A549 (cell line): Measurements from ENCODE around the gene NXPH1.

Source experiments
- CBX2 ChIP-seq: fragments of 200-600 bp; sonication (generic); IDR thresholded peaks from 2 replicates; pipeline ENCODE4 v1.6.1; 2016; ENCODE audit warnings: low read depth, mild to moderate bottlenecking, borderline replicate concordance
- EHMT2 ChIP-seq: fragments of 200-600 bp; sonication (generic); IDR thresholded peaks from 2 replicates; pipeline ENCODE4 v1.6.1; 2016; ENCODE audit warnings: antibody characterized with exemption, low read depth, mild to moderate bottlenecking, moderate library complexity
- EP300 ChIP-seq, 2 experiments: fragments of >200 bp; sonication (Bioruptor Twin); formaldehyde crosslinking; IDR thresholded peaks; 2 replicates in 1 of 2; 3 replicates in 1 of 2; pipeline ENCODE4 v1.6.1; 2016 to 2017
- KDM1A ChIP-seq: fragments of 200-600 bp; sonication (generic); IDR thresholded peaks from 2 replicates; pipeline ENCODE4 v1.6.1; 2016; ENCODE audit warnings: low read depth, mild to moderate bottlenecking
- POLR2A ChIP-seq: IDR thresholded peaks from 2 replicates; pipeline ENCODE4 v1.6.1; 2012; ENCODE audit warnings: mild to moderate bottlenecking, low read length
- RAD21 ChIP-seq, 2 experiments: fragments of >200 bp in 1 of 2; sonication (Bioruptor Twin) in 1 of 2; formaldehyde crosslinking in 1 of 2; IDR thresholded peaks in 1 of 2; conservative IDR thresholded peaks in 1 of 2; 2 replicates in 1 of 2; 3 replicates in 1 of 2; pipeline ENCODE4 v1.6.1; 2012 to 2018; ENCODE audit warnings: inconsistent platforms in 1 of 2
- TF ChIP-seq, protein P1 (sequence below): fragments of 200-600 bp; sonication (generic); IDR thresholded peaks from 2 replicates; pipeline ENCODE4 v1.6.1; 2016; ENCODE audit warnings: antibody characterized with exemption, mild to moderate bottlenecking, moderate library complexity
- TF ChIP-seq, protein P2 (sequence below): fragments of >200 bp; sonication (Bioruptor Twin); formaldehyde crosslinking; IDR thresholded peaks from 3 replicates; pipeline ENCODE4 v1.6.1; 2016
- TF ChIP-seq, protein P3 (sequence below): fragments of >200 bp; sonication (Bioruptor Twin); formaldehyde crosslinking; IDR thresholded peaks from 3 replicates; pipeline ENCODE4 v1.5.1; 2016

DNA sequence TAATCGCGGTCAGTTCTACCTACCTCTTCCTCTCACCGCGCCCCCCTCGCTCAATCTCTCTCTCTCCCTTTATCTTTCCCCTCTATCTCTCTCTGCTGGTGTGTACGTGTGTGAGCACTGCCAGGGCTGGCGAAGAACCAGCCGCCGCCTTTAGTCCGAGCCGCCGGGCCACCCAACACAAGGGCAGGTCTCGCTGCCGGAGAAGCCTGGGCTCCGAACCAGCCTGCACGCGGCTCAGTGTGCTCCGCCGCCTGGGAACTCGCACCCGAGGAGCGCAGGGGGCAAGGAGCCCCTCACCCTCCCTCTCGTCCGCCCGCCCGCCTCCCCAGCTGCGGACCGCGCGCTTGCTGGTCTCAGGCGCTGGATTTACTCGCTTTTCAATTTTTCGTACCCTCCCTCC, 1.7 kb downstream of the NXPH1 start:
- TF ChIP-seq RAD21 (conservative IDR thresholded peaks at IDR 0.05 in 1 of 2, IDR thresholded peaks at IDR 0.05 in 1 of 2) (no peak), EHMT2 (no peak), CBX2 (no peak), POLR2A (no peak), EP300 (IDR thresholded peaks at IDR 0.05) (no peak), KDM1A (no peak)
- TF ChIP-seq, protein P1, sequence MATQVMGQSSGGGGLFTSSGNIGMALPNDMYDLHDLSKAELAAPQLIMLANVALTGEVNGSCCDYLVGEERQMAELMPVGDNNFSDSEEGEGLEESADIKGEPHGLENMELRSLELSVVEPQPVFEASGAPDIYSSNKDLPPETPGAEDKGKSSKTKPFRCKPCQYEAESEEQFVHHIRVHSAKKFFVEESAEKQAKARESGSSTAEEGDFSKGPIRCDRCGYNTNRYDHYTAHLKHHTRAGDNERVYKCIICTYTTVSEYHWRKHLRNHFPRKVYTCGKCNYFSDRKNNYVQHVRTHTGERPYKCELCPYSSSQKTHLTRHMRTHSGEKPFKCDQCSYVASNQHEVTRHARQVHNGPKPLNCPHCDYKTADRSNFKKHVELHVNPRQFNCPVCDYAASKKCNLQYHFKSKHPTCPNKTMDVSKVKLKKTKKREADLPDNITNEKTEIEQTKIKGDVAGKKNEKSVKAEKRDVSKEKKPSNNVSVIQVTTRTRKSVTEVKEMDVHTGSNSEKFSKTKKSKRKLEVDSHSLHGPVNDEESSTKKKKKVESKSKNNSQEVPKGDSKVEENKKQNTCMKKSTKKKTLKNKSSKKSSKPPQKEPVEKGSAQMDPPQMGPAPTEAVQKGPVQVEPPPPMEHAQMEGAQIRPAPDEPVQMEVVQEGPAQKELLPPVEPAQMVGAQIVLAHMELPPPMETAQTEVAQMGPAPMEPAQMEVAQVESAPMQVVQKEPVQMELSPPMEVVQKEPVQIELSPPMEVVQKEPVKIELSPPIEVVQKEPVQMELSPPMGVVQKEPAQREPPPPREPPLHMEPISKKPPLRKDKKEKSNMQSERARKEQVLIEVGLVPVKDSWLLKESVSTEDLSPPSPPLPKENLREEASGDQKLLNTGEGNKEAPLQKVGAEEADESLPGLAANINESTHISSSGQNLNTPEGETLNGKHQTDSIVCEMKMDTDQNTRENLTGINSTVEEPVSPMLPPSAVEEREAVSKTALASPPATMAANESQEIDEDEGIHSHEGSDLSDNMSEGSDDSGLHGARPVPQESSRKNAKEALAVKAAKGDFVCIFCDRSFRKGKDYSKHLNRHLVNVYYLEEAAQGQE: no peak
- TF ChIP-seq, protein P2, sequence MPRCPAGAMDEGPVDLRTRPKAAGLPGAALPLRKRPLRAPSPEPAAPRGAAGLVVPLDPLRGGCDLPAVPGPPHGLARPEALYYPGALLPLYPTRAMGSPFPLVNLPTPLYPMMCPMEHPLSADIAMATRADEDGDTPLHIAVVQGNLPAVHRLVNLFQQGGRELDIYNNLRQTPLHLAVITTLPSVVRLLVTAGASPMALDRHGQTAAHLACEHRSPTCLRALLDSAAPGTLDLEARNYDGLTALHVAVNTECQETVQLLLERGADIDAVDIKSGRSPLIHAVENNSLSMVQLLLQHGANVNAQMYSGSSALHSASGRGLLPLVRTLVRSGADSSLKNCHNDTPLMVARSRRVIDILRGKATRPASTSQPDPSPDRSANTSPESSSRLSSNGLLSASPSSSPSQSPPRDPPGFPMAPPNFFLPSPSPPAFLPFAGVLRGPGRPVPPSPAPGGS: no peak
- TF ChIP-seq, protein P3, sequence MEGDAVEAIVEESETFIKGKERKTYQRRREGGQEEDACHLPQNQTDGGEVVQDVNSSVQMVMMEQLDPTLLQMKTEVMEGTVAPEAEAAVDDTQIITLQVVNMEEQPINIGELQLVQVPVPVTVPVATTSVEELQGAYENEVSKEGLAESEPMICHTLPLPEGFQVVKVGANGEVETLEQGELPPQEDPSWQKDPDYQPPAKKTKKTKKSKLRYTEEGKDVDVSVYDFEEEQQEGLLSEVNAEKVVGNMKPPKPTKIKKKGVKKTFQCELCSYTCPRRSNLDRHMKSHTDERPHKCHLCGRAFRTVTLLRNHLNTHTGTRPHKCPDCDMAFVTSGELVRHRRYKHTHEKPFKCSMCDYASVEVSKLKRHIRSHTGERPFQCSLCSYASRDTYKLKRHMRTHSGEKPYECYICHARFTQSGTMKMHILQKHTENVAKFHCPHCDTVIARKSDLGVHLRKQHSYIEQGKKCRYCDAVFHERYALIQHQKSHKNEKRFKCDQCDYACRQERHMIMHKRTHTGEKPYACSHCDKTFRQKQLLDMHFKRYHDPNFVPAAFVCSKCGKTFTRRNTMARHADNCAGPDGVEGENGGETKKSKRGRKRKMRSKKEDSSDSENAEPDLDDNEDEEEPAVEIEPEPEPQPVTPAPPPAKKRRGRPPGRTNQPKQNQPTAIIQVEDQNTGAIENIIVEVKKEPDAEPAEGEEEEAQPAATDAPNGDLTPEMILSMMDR: no peak
